ENCODE data around the gene FRMD4A. TPM values are rescaled to one million over a fixed set of nuclear protein-coding genes. Genes with fewer than 3 reads are reported as not detected.

The FRMD4A gene
- total RNA-seq, 2 donors from 2014 or later: 0.35 to 0.50 TPM

- no peak for DNase-seq
- H3K4me1 Mint-ChIP-seq (ENCODE audit: low read depth): no peaks in the 10 kb centered on the region
- H3K27ac Mint-ChIP-seq: no peak overlapping the region
- H3K36me3 Mint-ChIP-seq (ENCODE audit: insufficient read depth in 2 of 2): peaks cover 0 to under 1% of the 10 kb centered on the region in 2 donors
- no peaks in the 10 kb centered on the region for H3K9me3 Mint-ChIP-seq
- no peaks in the 10 kb centered on the region for H3K27me3 Mint-ChIP-seq (ENCODE audit: low read depth)
- ATAC-seq (replicated peaks in 1 of 2): no peak
- H3K4me3 Mint-ChIP-seq: no peak overlapping the region
These were observed 736.1 kb downstream of the FRMD4A start for GRCh38 chr10:13594641-13595040.
